GM15510 (cell line): Measurements from ENCODE around the gene MBNL1.

Source experiments
- POLR2A ChIP-seq: IDR thresholded peaks from 3 replicates; pipeline ENCODE4 v1.6.1; 2011; ENCODE audit warnings: borderline replicate concordance; ENCODE audit not compliant: insufficient read length; ENCODE audit errors: extremely low read depth

MBNL1 gene

GRCh38 chr3:152325136-152325535 lies 56.4 kb downstream of the MBNL1 start:
- TF ChIP-seq POLR2A, result no peak

- TF ChIP-seq POLR2A, result no peak
Measured at GRCh38 chr3:152327203-152327602, 58.5 kb downstream of the MBNL1 start.

GRCh38 chr3:152328841-152329240 lies 60.1 kb downstream of the MBNL1 start:
- TF ChIP-seq POLR2A, result no peak

GRCh38 chr3:152330559-152330958 lies 61.8 kb downstream of the MBNL1 start:
- TF ChIP-seq POLR2A, result no peak

GRCh38 chr3:152331018-152331541 lies 62.4 kb downstream of the MBNL1 start:
- TF ChIP-seq POLR2A, result no peak

- no peak for TF ChIP-seq POLR2A
Measured at GRCh38 chr3:152331998-152332397, 63.3 kb downstream of the MBNL1 start.

GRCh38 chr3:152333928-152334327 lies 65.2 kb downstream of the MBNL1 start:
- no peak for TF ChIP-seq POLR2A

GRCh38 chr3:152334761-152335160 lies 66.0 kb downstream of the MBNL1 start:
- no peak for TF ChIP-seq POLR2A

GRCh38 chr3:152335273-152335672 lies 66.5 kb downstream of the MBNL1 start:
- TF ChIP-seq POLR2A, result no peak

- no peak for TF ChIP-seq POLR2A
Measured at GRCh38 chr3:152338159-152338720, 69.5 kb downstream of the MBNL1 start.

GRCh38 chr3:152339881-152340505 lies 71.3 kb downstream of the MBNL1 start:
- no peak for TF ChIP-seq POLR2A

- TF ChIP-seq POLR2A, result no peak
Measured at GRCh38 chr3:152345233-152345632, 76.5 kb downstream of the MBNL1 start.

- no peak for TF ChIP-seq POLR2A
Measured at GRCh38 chr3:152346058-152346457, 77.3 kb downstream of the MBNL1 start.

- no peak for TF ChIP-seq POLR2A
Measured at GRCh38 chr3:152346740-152347139, 78.0 kb downstream of the MBNL1 start.

GRCh38 chr3:152348436-152349177 lies 79.9 kb downstream of the MBNL1 start:
- no peak for TF ChIP-seq POLR2A

- no peak for TF ChIP-seq POLR2A
Measured at GRCh38 chr3:152349392-152349791, 80.7 kb downstream of the MBNL1 start.

- no peak for TF ChIP-seq POLR2A
Measured at GRCh38 chr3:152350139-152350538, 81.4 kb downstream of the MBNL1 start.

GRCh38 chr3:152350776-152351175 lies 82.0 kb downstream of the MBNL1 start:
- TF ChIP-seq POLR2A, result no peak
